Measurements from ENCODE around the gene CHST11.

CHST11 gene

DNA sequence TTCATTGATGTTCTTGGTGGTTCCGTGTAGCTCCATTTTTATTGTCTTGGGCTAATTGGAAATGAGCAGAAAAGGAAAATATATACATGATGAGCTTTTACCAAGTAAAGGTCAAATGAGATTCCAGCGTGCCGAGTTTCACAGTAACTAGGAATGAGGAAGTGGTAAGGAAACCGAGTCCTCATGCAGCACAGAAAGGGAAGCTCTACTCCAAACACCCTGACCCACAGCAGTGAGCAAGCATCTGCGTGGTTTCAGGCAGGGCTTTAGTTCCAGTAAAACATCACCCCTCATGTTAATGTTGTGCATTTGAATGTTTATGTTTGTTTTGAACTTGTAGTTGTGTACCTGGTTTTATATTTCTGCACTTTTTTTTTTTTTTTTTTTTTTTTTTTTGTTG, 293.3 kb downstream of the CHST11 start:
- in situ Hi-C loops (cut with HindIII; ENCODE audit: low pct_ligation_motif_present, low pct_unique_long_range_greater_than_20kb, low sequenced_read_pairs), result no loop called here
- no peak for DNase-seq

DNA sequence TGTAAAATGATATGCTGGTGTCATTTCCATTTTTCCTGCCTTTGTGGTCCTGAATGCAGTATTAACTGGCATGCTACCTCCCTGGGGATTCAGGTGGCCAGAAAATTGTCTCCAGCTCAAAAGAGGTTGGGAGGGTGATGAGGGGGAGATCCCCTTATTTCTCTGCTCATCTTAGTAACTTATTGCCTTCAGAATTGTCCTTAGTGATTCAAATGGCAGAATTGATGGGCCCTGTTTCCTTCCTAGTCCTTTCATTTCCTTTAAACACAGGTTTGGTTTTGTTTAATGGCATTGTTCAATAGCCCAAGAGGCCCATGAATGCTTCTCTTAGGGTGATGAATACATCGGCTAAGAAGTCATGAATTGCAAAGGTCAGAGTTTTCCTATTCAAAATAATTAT, 294.4 kb downstream of the CHST11 start:
- no peak for DNase-seq
- in situ Hi-C loops (cut with HindIII; ENCODE audit: low pct_ligation_motif_present, low pct_unique_long_range_greater_than_20kb, low sequenced_read_pairs), result no loop called here

DNA sequence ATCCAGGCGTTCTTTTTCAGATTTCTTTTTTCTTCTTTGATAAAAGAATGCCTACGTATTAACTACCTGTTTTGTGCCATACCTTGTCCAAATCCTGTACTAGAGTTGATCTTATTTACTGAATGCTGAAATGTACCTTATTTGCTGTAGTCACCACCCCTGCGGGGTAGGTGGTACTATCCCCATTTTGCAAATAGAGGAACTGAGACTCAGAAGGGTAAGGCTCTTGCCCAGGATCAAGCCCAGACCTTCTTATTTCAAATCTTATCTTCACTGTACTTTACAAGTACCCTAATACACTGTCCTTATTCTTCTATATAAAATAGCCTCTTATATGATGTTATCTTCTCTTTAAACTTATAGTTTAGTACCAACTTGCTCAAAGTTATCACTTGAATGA, 294.8 kb downstream of the CHST11 start:
- in situ Hi-C loops (cut with HindIII; ENCODE audit: low pct_ligation_motif_present, low pct_unique_long_range_greater_than_20kb, low sequenced_read_pairs), result no loop called here
- DNase-seq, result no peak

DNA sequence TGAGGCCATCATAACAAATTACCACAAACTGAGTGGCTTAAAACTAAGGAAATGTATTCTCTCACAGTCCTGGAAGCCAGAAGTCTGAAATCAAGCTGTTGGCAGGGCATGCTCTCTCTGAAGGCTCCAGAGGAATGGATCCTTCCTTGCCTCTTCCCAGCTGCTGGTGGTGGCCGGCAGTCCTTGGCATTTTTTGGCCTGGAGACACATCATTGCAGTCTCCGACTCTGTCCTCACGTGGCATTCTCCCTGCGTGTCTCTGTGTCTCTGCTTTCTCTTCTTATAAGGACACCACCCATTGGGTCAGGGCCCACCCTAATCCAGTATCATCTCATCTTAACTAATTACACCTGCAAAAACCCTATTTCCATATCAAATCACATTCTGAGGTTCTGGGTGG, 295.3 kb downstream of the CHST11 start:
- no peak for DNase-seq
- in situ Hi-C loops (cut with HindIII; ENCODE audit: low pct_ligation_motif_present, low pct_unique_long_range_greater_than_20kb, low sequenced_read_pairs), result no loop called here

DNA sequence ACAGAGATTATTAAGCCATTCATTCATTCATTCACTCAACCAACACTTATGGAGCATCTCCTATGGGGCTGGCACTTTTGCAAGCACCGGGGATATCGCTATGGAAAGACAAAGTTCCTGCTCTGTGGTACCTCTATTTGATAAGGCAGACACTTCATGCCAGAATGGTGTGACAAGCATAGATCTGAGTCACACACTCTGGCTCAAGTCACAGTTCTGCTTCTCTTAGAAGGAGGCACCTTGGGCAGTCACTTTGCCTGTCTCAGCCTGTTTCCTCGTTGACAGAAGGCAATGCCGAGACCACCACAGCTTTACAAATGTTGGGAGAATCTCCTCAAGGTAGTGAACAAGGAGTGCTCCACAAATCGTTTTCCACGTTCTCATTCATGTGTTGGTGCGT, 296.1 kb downstream of the CHST11 start:
- DNase-seq, result no peak
- in situ Hi-C loops (cut with HindIII; ENCODE audit: low pct_ligation_motif_present, low pct_unique_long_range_greater_than_20kb, low sequenced_read_pairs), result no loop called here

DNA sequence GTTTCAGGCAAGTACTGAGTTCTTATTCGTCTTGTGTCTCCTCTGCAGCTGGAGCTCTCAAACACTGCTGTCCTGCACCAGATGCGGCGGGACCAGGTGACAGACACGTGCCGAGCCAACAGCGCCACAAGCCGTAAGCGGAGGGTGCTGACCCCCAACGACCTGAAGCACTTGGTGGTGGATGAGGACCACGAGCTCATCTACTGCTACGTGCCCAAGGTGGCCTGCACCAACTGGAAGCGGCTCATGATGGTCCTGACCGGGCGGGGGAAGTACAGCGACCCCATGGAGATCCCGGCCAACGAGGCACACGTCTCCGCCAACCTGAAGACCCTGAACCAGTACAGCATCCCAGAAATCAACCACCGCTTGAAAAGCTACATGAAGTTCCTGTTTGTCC, 300.2 kb downstream of the CHST11 start:
- DNase-seq, result no peak
- in situ Hi-C loops (cut with HindIII; ENCODE audit: low pct_ligation_motif_present, low pct_unique_long_range_greater_than_20kb, low sequenced_read_pairs), result no loop called here

DNA sequence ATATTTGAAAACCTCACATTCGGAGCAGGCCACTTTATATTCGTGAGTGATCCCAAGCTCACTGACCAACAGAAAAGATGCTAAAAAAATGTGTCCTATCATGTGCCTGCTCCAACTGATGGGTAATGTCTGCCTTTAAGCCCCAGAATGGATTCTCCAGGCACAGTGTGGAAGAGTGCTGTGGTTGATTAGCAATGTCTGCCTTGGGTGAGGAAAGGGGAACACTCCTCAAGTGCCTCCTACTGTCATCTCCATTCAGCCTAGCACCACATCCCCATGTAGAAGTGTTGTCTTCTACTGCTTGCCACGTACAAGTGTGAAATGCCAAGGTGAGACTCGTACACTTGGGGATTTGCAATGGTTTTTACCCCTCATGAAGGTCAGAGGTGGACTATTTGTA, 302.0 kb downstream of the CHST11 start:
- no peak for DNase-seq
- in situ Hi-C loops (cut with HindIII; ENCODE audit: low pct_ligation_motif_present, low pct_unique_long_range_greater_than_20kb, low sequenced_read_pairs), result no loop called here

DNA sequence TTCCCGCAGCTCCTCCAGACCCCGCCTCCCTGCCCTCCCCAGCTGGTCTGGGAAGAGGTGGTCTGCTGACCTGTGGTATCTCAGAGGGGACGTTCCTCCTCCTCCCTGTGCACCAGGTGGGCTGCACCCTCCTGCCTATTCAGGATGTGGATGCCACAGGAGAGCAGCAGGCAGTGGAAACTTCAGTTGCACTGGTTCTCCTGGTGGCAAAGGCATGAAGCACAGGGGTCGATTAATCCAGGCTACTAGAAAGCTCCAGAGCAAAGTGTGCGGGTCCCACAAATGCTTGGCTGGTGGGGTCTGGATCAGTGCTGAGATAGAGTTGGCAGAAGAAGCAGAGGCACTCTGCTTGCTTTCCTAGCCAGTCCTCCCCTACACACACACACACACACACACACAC, 304.3 kb downstream of the CHST11 start:
- no peak for DNase-seq
- in situ Hi-C loops (cut with HindIII; ENCODE audit: low pct_ligation_motif_present, low pct_unique_long_range_greater_than_20kb, low sequenced_read_pairs), result no loop called here

DNA sequence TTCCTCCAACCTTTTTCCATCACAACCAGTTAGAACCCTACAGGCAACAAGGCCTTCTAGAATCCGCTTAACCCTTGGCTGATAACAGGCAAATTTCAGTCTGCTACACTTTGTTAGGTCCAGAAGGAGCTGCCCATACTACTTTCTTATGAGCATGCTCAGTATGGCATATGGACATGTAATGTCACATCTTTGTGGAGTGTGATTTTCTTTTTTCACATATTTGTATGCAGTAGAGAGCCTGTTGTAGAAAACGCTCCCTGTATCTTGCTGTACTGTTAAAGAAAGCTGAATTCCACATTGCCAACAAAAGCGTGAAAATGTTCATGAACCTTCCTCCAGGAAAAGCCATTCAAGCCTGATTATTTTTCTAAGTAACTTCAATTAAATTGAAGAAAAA, 304.9 kb downstream of the CHST11 start:
- DNase-seq, result no peak
- in situ Hi-C loops (cut with HindIII; ENCODE audit: low pct_ligation_motif_present, low pct_unique_long_range_greater_than_20kb, low sequenced_read_pairs), result no loop called here

DNA sequence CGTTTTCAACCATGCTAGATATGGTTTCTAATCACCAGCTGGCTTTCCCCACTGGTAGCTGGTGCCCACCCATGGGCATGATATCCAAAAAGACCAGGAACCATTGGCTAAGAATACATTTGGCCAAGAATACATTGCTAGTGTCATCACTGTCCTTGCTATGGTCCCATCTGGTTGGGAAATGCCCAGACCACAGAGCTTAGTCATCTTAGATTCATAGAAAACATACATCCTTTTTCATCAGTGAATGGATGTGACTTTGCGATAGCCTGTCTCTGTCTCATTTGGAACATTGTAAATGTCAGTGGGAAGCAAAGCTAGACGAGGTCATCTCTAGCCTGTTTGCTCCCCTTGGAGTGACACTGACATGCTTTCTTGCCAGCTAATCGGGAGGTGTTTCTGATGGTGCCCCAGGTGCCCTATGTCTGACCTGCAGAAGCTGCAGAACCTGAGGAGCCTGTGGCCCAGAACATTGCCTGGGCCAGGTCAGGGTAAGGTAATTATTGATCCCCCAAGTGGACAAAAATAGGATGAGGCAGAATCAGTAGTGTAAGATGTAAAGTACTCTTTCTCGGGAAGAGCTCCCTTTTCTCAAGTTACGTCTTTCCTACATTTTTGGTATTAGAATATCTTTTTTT, 306.5 kb downstream of the CHST11 start:
- in situ Hi-C loops (cut with HindIII; ENCODE audit: low pct_ligation_motif_present, low pct_unique_long_range_greater_than_20kb, low sequenced_read_pairs), result no loop called here
- DNase-seq, result no peak

DNA sequence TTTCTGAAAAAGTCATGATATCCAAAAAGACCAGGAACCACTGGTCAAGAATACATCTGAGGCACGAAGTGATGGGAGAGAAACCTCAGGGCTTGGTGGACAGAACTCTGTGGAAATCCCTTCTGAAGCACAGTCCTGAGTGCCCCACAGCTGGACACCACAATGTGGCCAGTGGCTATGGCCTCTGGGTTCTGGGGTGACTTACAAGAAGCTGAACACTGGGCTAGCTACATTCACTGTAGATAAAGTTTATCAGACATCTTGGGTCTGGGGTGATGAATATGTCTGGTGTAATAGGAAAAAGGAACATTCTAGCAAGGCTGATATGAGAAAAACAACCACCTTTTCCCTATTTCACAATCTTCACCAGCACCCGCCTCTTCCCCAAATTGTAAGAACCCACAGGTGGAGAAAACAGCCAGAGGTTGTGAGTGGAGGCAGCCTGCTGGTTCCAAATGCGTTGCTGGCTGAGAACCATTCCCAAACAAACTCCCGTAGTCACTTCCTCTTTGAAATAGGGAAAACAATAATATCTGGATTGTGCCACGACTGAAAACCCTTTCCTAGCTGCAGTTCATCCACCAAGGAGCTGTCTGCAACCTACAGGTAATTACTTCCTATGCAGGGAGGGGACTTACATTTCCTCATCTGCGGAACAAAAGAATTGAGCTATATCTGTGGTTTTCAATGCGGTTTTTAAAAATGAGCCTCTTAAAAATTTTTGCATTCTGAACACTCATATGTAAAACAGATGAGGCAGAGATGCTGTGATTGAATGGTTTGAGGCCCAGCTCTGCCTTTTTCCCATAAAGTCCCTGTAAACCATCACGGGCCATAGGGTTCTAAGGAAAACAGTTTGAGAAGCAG, 307.7 kb downstream of the CHST11 start:
- in situ Hi-C loops (cut with HindIII; ENCODE audit: low pct_ligation_motif_present, low pct_unique_long_range_greater_than_20kb, low sequenced_read_pairs), result no loop called here
- no peak for DNase-seq

DNA sequence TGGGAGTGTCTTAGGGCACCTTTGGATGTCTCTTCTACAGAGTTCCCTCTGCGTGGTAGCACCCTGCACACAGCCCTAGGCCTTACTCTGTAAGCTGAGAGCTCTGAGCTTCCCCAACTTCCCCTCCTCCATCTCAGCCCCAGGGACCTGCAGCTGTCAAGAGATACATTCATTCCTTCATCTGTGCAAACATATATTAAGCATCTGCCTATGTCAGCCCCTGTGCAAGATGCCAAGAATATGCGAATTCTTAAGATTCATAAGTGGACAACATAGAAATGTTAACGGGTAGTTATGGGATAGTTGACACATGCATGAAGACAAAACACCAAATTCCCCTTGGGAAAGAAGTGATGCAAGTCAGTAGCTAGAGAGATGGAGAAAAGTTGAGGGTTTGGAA, 310.5 kb downstream of the CHST11 start:
- no peak for DNase-seq
- in situ Hi-C loops (cut with HindIII; ENCODE audit: low pct_ligation_motif_present, low pct_unique_long_range_greater_than_20kb, low sequenced_read_pairs), result no loop called here

DNA sequence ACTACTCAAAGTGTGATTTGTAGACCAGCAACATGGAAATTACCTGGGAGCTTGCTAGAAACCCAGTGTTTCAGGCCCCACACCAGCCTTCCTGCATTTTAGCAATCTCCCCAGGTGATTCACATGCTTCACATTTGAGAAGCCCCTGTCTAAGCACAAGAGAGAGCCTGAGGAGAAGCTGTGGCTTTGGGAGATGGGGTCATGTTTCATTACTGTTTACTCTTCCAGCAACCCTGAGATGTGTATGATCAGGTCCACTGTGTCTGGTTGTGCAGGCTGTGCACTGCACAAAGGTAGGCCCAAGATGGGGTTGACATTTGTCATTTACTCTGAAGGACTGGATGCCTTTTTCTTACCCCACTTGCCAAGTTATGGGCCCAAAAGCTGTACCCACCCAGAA, 311.3 kb downstream of the CHST11 start:
- no peak for DNase-seq
- in situ Hi-C loops (cut with HindIII; ENCODE audit: low pct_ligation_motif_present, low pct_unique_long_range_greater_than_20kb, low sequenced_read_pairs), result no loop called here

DNA sequence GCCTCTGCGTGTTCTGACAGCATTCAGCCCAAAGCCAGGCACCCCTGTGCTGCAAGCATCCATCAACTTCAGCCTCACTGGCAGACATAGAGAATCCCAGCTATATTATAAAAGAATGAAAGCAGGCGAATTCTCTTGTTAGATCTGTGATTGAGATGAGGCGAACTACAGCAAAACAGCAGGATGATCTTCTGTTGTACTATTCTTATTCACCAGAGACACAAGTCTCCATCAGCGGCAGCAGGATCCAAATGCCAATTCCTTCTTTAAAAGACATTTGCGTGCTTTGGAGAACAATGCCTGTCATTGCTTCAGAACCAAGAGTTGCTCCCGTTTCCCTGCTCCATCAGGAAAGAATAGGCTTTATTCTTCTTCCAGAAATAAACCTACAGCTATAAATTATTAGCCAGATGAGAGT, 312.4 kb downstream of the CHST11 start:
- no peak for DNase-seq
- in situ Hi-C loops (cut with HindIII; ENCODE audit: low pct_ligation_motif_present, low pct_unique_long_range_greater_than_20kb, low sequenced_read_pairs), result no loop called here

DNA sequence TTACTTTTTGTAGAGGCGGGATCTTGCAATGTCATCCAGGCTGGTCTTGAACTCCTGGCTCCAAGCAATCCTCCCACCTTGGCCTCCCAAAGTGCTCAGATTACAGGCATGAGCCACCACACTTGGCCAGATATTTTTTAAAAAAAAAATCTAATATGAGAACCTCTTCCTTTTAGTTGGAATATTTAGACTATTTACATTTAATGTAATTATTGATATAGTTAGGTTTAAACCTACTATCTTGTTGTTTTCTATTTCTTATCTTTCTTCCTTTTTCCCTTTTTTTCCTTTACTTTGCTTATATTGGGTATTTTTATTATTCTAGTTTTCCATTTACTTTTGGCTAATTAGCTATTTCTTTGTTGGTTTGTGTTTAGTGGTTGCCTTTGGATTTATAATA, 315.6 kb downstream of the CHST11 start:
- no peak for DNase-seq
- in situ Hi-C loops (cut with HindIII; ENCODE audit: low pct_ligation_motif_present, low pct_unique_long_range_greater_than_20kb, low sequenced_read_pairs), result no loop called here

DNA sequence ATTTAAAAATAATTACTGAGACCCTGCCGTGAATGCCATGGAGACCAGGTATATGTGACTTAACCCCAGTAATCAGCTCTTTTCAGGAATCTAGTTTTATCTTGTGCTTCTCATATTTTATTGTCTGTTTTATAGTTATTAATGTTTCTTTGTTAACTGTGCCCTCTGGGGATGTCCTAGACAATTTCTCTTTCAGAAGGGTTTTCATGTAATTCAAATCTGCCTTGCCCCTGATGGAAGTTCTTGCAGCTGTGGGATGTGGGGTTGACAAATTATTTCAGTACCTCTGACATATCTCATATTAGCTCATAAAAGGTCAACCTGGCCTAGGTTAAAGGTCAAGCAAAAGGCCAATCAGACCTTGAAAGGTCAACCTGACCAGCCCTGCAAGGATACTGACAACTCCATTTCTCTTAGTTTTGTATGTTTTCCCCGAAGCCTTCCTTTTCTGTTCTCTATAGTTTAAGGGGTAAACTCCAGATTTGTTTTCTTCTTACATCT, 319.0 kb downstream of the CHST11 start:
- in situ Hi-C loops (cut with HindIII; ENCODE audit: low pct_ligation_motif_present, low pct_unique_long_range_greater_than_20kb, low sequenced_read_pairs), result no loop called here

DNA sequence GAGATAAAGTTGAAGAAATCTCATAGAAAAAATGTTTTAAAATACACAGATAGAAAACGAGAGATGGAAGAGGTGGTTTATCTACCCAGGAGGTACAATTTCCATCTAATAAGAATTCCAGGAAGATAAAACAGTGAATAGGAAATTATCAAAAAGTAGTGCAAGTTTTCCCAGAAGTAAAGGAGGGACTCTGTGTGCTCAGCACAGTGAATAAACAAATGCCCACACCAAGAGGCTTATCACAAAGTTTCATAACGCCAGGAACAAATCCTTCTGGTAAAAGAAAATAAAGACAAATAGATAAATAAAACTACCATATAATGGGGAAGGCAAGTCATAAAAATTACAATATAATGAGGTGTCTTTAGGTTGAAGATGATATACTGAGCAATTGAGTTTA, 322.4 kb downstream of the CHST11 start:
- DNase-seq, result no peak
- in situ Hi-C loops (cut with HindIII; ENCODE audit: low pct_ligation_motif_present, low pct_unique_long_range_greater_than_20kb, low sequenced_read_pairs), result no loop called here

More for the DNA sequence above, 319.0 kb downstream of the CHST11 start:
- DNase-seq, result no peak

DNA sequence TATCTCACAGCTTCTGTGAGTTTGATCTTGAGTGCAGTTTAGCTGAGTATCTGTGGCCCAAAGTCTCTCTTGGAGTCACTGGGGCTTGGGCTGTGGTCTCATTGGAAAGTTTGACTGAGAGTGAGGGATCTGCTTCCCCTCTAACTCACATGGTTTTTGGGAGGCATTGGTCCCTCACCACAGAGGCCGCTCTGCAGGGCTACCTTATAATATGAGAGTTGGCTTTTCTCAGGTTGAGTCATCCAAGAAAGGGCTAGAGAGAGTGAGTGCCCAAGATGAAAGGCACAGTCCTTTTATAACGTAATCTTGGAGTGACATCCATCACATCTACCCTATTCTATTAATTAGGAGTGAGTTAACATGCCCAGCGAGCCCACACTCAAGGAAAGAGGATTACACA, 325.5 kb downstream of the CHST11 start:
- in situ Hi-C loops (cut with HindIII; ENCODE audit: low pct_ligation_motif_present, low pct_unique_long_range_greater_than_20kb, low sequenced_read_pairs), result no loop called here
- DNase-seq, result no peak

DNA sequence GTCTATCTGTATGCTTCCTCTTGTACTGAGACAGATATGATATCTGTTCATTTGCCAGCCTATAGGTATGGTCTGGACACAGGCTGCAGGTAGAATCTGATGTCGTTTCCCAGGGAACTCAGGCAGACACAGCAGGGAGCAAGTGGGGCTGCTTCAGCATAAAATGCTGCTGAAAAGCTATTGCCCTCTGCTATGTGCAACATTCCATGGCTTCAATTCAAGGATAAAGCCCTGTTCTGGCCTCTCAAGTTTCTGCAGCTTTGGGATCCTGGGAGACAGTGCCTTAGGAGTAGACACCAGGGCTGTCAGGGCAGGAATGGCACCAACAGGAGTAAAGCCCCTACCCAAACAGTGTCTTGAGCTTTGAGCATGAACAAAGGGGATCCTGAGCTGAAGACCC, 327.8 kb downstream of the CHST11 start:
- no peak for DNase-seq
- in situ Hi-C loops (cut with HindIII; ENCODE audit: low pct_ligation_motif_present, low pct_unique_long_range_greater_than_20kb, low sequenced_read_pairs), result no loop called here

DNA sequence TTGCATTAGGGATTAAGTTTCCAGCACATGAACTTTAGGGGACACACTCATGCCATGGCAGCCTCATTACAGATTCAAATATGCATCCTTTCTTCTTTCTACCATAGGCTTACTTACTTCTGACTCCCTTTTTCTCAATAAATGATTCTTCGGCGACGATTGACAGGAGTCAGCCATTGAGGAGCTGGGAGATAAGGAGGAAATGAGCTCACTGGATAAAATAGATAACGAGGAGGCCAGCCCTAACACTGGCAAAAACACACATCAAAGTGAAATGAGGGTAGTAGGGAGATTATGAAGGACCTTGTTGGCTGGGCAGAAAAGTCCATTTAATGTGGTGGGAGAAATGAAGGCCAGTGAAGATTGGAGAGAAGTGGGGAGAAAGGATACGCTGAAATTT, 329.1 kb downstream of the CHST11 start:
- in situ Hi-C loops (cut with HindIII; ENCODE audit: low pct_ligation_motif_present, low pct_unique_long_range_greater_than_20kb, low sequenced_read_pairs), result no loop called here
- DNase-seq, result no peak

Measured in ACHN (cell line).